HCT116 (cell line): ENCODE measurements around the gene CHMP1B.

Source experiments
- CEBPB ChIP-seq: IDR thresholded peaks from 2 replicates; pipeline ENCODE4 v1.6.1; 2012; ENCODE audit warnings: low read depth
- POLR2A ChIP-seq: IDR thresholded peaks from 2 replicates; pipeline ENCODE4 v1.7.0; 2011; ENCODE audit warnings: borderline replicate concordance; ENCODE audit not compliant: insufficient read depth, insufficient read length; ENCODE audit errors: extremely low read depth
- POLR2AphosphoS5 ChIP-seq: IDR thresholded peaks from 2 replicates; pipeline ENCODE4 v1.6.1; 2011; ENCODE audit warnings: mild to moderate bottlenecking, low read depth, low read length, moderate library complexity
- RAD21 ChIP-seq: IDR thresholded peaks from 2 replicates; pipeline ENCODE4 v1.6.1; 2012; ENCODE audit warnings: low read depth, mild to moderate bottlenecking
- TF ChIP-seq, protein P1 (sequence below), 3 experiments: fragments of 200-600 bp in 1 of 3; sonication (generic) in 1 of 3; IDR thresholded peaks in 2 of 3; conservative IDR thresholded peaks in 1 of 3; 2 replicates each; pipeline ENCODE4 v1.5.1; 2012 to 2017; ENCODE audit warnings: low read depth in 2 of 3, low read length in 2 of 3, antibody characterized with exemption in 1 of 3, borderline replicate concordance in 1 of 3, control low read depth in 1 of 3, mild to moderate bottlenecking in 1 of 3, mixed read lengths in 1 of 3, mixed run types in 1 of 3, moderate library complexity in 1 of 3; ENCODE audit not compliant: insufficient read depth in 1 of 3

GRCh38 chr18:11891737-11892136 is 40.5 kb downstream of the CHMP1B start:
- TF ChIP-seq POLR2A (no peak), POLR2AphosphoS5 (no peak), CEBPB (no peak), RAD21 (no peak)
- TF ChIP-seq, protein P1, sequence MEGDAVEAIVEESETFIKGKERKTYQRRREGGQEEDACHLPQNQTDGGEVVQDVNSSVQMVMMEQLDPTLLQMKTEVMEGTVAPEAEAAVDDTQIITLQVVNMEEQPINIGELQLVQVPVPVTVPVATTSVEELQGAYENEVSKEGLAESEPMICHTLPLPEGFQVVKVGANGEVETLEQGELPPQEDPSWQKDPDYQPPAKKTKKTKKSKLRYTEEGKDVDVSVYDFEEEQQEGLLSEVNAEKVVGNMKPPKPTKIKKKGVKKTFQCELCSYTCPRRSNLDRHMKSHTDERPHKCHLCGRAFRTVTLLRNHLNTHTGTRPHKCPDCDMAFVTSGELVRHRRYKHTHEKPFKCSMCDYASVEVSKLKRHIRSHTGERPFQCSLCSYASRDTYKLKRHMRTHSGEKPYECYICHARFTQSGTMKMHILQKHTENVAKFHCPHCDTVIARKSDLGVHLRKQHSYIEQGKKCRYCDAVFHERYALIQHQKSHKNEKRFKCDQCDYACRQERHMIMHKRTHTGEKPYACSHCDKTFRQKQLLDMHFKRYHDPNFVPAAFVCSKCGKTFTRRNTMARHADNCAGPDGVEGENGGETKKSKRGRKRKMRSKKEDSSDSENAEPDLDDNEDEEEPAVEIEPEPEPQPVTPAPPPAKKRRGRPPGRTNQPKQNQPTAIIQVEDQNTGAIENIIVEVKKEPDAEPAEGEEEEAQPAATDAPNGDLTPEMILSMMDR (IDR thresholded peaks at IDR 0.05 in 2 of 3, conservative IDR thresholded peaks at IDR 0.05 in 1 of 3; ENCODE audit: borderline replicate concordance in 1 of 3, insufficient read depth in 1 of 3, low read depth in 2 of 3, low read length in 2 of 3): no peak
